DOHH2 (cell line): ENCODE results near the gene ADAM19.

Experiments used
- H3F3A ChIP-seq: fragments of 200-600 bp; sonication (generic), shearing (Covaris generic); 2 replicates; pipeline ENCODE4 v1.6.0; 2016; ENCODE audit warnings: antibody characterized with exemption, mild to moderate bottlenecking; ENCODE audit not compliant: control insufficient read depth, insufficient read depth
- H3K27ac ChIP-seq: fragments of 200-600 bp; sonication (generic); 2 replicates; pipeline ENCODE4 v1.5.1; 2014; ENCODE audit warnings: low read depth, mild to moderate bottlenecking, low read length, moderate library complexity
- H3K27me3 ChIP-seq: fragments of 200-600 bp; sonication (generic); 2 replicates; pipeline ENCODE4 v1.6.1; 2014; ENCODE audit warnings: mild to moderate bottlenecking, low read length, mixed read lengths; ENCODE audit not compliant: control insufficient read depth
- H3K36me3 ChIP-seq: fragments of 200-600 bp; sonication (generic); 2 replicates; pipeline ENCODE4 v1.6.1; 2014; ENCODE audit warnings: mild to moderate bottlenecking, low read length, moderate library complexity, mixed read lengths; ENCODE audit not compliant: control insufficient read depth
- H3K4me1 ChIP-seq: fragments of 200-600 bp; sonication (generic); 2 replicates; pipeline ENCODE4 v1.6.1; 2014; ENCODE audit warnings: mild to moderate bottlenecking, low read length, mixed read lengths; ENCODE audit not compliant: control insufficient read depth
- H3K4me2 ChIP-seq: fragments of 200-600 bp; sonication (generic); 2 replicates; pipeline ENCODE4 v1.6.0; 2014; ENCODE audit warnings: mild to moderate bottlenecking, low read length, moderate library complexity
- H3K4me3 ChIP-seq: fragments of 200-600 bp; sonication (generic); 2 replicates; pipeline ENCODE4 v1.5.1; 2014; ENCODE audit warnings: mild to moderate bottlenecking, low read length, mixed read lengths
- H3K79me2 ChIP-seq: fragments of 200-600 bp; sonication (generic); 2 replicates; pipeline ENCODE4 v1.6.1; 2014; ENCODE audit warnings: mild to moderate bottlenecking, low read length, mixed read lengths; ENCODE audit not compliant: control insufficient read depth
- H3K9me2 ChIP-seq: fragments of 200-600 bp; sonication (generic); replicated peaks from 2 replicates; pipeline ENCODE4 v1.6.1; 2014; ENCODE audit warnings: mild to moderate bottlenecking, low read length, mixed read lengths; ENCODE audit not compliant: control insufficient read depth
- H3K9me3 ChIP-seq: fragments of 200-600 bp; sonication (generic); 2 replicates; pipeline ENCODE4 v1.6.1; 2014; ENCODE audit warnings: antibody characterized with exemption, low read length, mixed read lengths; ENCODE audit not compliant: control insufficient read depth, insufficient read depth
- H4K20me1 ChIP-seq: fragments of 200-600 bp; sonication (generic); 2 replicates; pipeline ENCODE4 v1.6.0; 2014; ENCODE audit warnings: low read depth, mild to moderate bottlenecking, antibody characterized with exemption, low read length, moderate library complexity; ENCODE audit not compliant: control insufficient read depth, insufficient read depth
- CTCF ChIP-seq: fragments of 200-600 bp; sonication (generic); IDR thresholded peaks from one replicate; pipeline ENCODE4 v1.5.1; 2014; ENCODE audit warnings: antibody characterized with exemption, mild to moderate bottlenecking, low read depth, low read length; ENCODE audit not compliant: poor library complexity, severe bottlenecking
- EZH2phosphoT487 ChIP-seq: fragments of 200-600 bp; sonication (generic); IDR thresholded peaks from 2 replicates; pipeline ENCODE4 v1.6.1; 2017; ENCODE audit warnings: borderline replicate concordance, mild to moderate bottlenecking, antibody characterized with exemption, low read length, moderate library complexity, mixed read lengths

Gene ADAM19, protein sequence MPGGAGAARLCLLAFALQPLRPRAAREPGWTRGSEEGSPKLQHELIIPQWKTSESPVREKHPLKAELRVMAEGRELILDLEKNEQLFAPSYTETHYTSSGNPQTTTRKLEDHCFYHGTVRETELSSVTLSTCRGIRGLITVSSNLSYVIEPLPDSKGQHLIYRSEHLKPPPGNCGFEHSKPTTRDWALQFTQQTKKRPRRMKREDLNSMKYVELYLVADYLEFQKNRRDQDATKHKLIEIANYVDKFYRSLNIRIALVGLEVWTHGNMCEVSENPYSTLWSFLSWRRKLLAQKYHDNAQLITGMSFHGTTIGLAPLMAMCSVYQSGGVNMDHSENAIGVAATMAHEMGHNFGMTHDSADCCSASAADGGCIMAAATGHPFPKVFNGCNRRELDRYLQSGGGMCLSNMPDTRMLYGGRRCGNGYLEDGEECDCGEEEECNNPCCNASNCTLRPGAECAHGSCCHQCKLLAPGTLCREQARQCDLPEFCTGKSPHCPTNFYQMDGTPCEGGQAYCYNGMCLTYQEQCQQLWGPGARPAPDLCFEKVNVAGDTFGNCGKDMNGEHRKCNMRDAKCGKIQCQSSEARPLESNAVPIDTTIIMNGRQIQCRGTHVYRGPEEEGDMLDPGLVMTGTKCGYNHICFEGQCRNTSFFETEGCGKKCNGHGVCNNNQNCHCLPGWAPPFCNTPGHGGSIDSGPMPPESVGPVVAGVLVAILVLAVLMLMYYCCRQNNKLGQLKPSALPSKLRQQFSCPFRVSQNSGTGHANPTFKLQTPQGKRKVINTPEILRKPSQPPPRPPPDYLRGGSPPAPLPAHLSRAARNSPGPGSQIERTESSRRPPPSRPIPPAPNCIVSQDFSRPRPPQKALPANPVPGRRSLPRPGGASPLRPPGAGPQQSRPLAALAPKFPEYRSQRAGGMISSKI

GRCh38 chr5:157575381-157576020 lies at the start of gene ADAM19:
TSS of gene ADAM19 (minus strand) at chr5:157575775. CDS start at chr5:157575696, 79 bp downstream.
- H3F3A ChIP-seq, result peaks cover 36% of the 10 kb centered on the region
- peaks cover 71% of the 10 kb centered on the region for H3K4me1 ChIP-seq
- peaks cover 52% of the 10 kb centered on the region for H3K79me2 ChIP-seq
- H3K36me3 ChIP-seq, result peaks cover 35% of the 10 kb centered on the region
- no peaks in the 10 kb centered on the region for H3K9me2 ChIP-seq
- H4K20me1 ChIP-seq, result no peaks in the 10 kb centered on the region
- peak within 1 kb of the TSS; percentile 91 for H3K4me2 ChIP-seq
- peak within 1 kb of the TSS; percentile 94 for H3K27ac ChIP-seq
- no peaks in the 10 kb centered on the region for H3K27me3 ChIP-seq
- H3K4me3 ChIP-seq, result peak within 1 kb of the TSS; percentile 99
- no peaks in the 10 kb centered on the region for H3K9me3 ChIP-seq
- TF ChIP-seq EZH2phosphoT487 (no peak), CTCF (no peak)

DNA sequence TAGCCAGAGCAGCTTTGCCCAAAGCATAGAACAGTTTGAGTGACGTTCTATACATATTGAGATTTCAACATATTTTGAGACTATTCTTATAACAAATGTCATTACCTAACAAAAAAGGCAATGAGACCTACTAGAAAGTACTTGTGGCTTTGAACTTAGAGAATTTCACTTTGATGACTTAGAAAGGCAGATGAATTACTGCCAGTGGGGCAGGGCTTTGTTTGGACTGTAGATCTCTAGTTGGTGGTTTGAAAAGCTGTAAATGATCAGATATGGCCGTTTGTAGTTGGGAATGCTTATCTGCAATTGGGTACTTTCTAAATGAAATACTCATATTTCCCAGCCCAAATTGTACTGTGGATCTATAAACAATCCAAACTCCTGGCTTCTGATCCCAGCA lies 48.6 kb upstream of the ADAM19 start:
- Histone ChIP-seq H3K4me1 (peaks cover 15% of the 10 kb centered on the region), H3F3A (no peaks in the 10 kb centered on the region), H3K27ac (no peak overlapping the region), H3K9me2 (no peaks in the 10 kb centered on the region), H3K27me3 (no peaks in the 10 kb centered on the region), H3K4me2 (no peak overlapping the region), H4K20me1 (no peaks in the 10 kb centered on the region), H3K4me3 (no peak overlapping the region), H3K79me2 (no peaks in the 10 kb centered on the region), H3K36me3 (no peaks in the 10 kb centered on the region), H3K9me3 (no peaks in the 10 kb centered on the region)
- TF ChIP-seq CTCF (no peak), EZH2phosphoT487 (no peak)

DNA sequence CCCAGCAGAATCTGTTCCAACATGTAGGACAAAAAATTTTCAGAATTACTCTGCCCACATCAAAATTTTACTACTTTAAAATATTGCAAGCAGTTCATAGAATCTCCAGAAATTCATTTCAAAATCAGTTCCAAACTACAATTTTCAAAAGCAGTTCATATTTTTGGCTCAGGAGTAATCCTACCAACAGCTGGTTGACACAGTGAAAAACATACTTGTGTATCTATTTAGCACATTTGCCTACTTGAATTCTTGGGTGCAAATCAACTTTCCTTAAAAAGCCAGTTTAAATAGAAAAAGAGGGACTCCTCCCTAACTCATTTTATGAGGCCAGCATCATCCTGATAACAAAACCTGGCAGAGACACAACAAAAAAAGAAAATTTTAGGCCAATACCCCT lies 45.2 kb upstream of the ADAM19 start:
- no peak for TF ChIP-seq CTCF
- no peak for TF ChIP-seq EZH2phosphoT487
- Histone ChIP-seq H3K9me2 (no peaks in the 10 kb centered on the region), H3K4me2 (no peak overlapping the region), H3K79me2 (no peaks in the 10 kb centered on the region), H3K4me3 (no peak overlapping the region), H3K9me3 (no peaks in the 10 kb centered on the region), H3K36me3 (no peaks in the 10 kb centered on the region), H3F3A (no peaks in the 10 kb centered on the region), H4K20me1 (no peaks in the 10 kb centered on the region), H3K27me3 (no peaks in the 10 kb centered on the region), H3K4me1 (peaks cover 8% of the 10 kb centered on the region), H3K27ac (no peak overlapping the region)
